ENCODE results near the gene PNMA6F.

Gene PNMA6F

DNA sequence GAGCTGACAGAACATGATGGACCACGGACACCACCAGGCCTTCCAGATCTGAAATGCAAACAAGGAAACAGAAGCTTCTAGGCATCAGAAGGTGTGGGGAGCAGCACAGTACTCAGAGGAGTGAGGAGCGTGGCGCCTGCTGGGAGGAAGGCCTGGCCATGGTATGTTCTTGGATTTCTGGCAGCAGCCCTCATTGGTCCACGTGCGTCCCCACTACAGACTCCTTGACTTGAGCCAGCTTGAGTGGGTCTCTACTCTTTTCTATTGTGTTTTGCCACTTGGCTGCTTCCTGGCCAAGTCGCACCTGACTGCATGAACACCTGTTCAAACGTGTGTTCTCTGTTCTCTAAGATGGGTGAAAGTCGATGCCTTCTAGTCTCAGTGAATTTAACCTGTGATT is 30.4 kb upstream of the PNMA6F start:
- intact Hi-C loops (cut with DNase I; ENCODE audit: low total_unique reads), result no loop called here
- H3K4me1 ChIP-seq, result no peaks in the 10 kb centered on the region
- TF ChIP-seq, protein P1, sequence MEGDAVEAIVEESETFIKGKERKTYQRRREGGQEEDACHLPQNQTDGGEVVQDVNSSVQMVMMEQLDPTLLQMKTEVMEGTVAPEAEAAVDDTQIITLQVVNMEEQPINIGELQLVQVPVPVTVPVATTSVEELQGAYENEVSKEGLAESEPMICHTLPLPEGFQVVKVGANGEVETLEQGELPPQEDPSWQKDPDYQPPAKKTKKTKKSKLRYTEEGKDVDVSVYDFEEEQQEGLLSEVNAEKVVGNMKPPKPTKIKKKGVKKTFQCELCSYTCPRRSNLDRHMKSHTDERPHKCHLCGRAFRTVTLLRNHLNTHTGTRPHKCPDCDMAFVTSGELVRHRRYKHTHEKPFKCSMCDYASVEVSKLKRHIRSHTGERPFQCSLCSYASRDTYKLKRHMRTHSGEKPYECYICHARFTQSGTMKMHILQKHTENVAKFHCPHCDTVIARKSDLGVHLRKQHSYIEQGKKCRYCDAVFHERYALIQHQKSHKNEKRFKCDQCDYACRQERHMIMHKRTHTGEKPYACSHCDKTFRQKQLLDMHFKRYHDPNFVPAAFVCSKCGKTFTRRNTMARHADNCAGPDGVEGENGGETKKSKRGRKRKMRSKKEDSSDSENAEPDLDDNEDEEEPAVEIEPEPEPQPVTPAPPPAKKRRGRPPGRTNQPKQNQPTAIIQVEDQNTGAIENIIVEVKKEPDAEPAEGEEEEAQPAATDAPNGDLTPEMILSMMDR (IDR thresholded peaks at IDR 0.05), result no peak
- no peak for DNase-seq
- H3K9me3 ChIP-seq, result peaks cover 0 to 9% (median 0%) of the 10 kb centered on the region in 3 donors
- H3K4me3 ChIP-seq, result no peak overlapping the region
- H3K27ac ChIP-seq, result no peak overlapping the region
- H3K36me3 ChIP-seq, result peaks cover 7 to 32% (median 29%) of the 10 kb centered on the region in 3 donors
- no peaks in the 10 kb centered on the region for H3K27me3 ChIP-seq

GRCh38 chrX:153349952-153350351 is 28.4 kb upstream of the PNMA6F start:
- no peak overlapping the region for H3K4me3 ChIP-seq
- DNase-seq, result no peak
- TF ChIP-seq, protein P1 (IDR thresholded peaks at IDR 0.05), result no peak
- no peaks in the 10 kb centered on the region for H3K27me3 ChIP-seq
- peaks cover 8 to 51% (median 43%) of the 10 kb centered on the region in 3 donors for H3K36me3 ChIP-seq
- H3K27ac ChIP-seq, result no peak overlapping the region
- intact Hi-C loops (cut with DNase I; ENCODE audit: low total_unique reads), result no loop called here
- peaks cover 0 to 10% (median 0%) of the 10 kb centered on the region in 3 donors for H3K9me3 ChIP-seq
- no peaks in the 10 kb centered on the region for H3K4me1 ChIP-seq

- H3K4me3 ChIP-seq, result no peak overlapping the region
- peaks cover 8 to 63% (median 47%) of the 10 kb centered on the region in 3 donors for H3K36me3 ChIP-seq
- no peaks in the 10 kb centered on the region for H3K4me1 ChIP-seq
- no peaks in the 10 kb centered on the region for H3K27me3 ChIP-seq
- no peak overlapping the region for H3K27ac ChIP-seq
- DNase-seq, result no peak
- TF ChIP-seq, protein P1 (IDR thresholded peaks at IDR 0.05), result no peak
- H3K9me3 ChIP-seq, result peaks cover 0 to 10% (median 0%) of the 10 kb centered on the region in 3 donors
- intact Hi-C loops (cut with DNase I; ENCODE audit: low total_unique reads), result no loop called here
Measured at GRCh38 chrX:153348421-153348820, 26.9 kb upstream of the PNMA6F start.

DNA sequence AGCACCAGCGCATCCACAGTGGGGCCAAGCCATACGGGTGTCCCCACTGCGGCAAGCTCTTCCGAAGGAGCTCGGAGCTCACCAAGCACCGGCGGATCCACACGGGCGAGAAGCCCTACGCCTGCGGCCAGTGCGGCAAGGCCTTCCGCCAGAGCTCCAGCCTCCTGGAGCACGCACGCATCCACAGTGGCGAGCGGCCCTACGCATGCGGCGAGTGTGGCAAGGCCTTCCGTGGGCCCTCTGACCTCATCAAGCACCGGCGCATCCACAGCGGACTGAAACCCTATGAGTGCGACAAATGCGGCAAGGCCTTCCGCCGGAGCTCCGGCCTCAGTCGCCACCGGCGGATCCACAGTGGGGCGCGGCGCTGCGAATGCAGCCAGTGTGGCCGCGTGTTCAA is 26.0 kb upstream of the PNMA6F start:
- intact Hi-C loops (cut with DNase I; ENCODE audit: low total_unique reads), result no loop called here
- peaks cover 8 to 63% (median 47%) of the 10 kb centered on the region in 3 donors for H3K36me3 ChIP-seq
- no peak for DNase-seq
- no peaks in the 10 kb centered on the region for H3K4me1 ChIP-seq
- H3K9me3 ChIP-seq, result peaks cover 0 to 10% (median 0%) of the 10 kb centered on the region in 3 donors
- TF ChIP-seq, protein P1 (IDR thresholded peaks at IDR 0.05), result no peak
- no peak overlapping the region for H3K4me3 ChIP-seq
- H3K27ac ChIP-seq, result no peak overlapping the region
- H3K27me3 ChIP-seq, result no peaks in the 10 kb centered on the region

DNA sequence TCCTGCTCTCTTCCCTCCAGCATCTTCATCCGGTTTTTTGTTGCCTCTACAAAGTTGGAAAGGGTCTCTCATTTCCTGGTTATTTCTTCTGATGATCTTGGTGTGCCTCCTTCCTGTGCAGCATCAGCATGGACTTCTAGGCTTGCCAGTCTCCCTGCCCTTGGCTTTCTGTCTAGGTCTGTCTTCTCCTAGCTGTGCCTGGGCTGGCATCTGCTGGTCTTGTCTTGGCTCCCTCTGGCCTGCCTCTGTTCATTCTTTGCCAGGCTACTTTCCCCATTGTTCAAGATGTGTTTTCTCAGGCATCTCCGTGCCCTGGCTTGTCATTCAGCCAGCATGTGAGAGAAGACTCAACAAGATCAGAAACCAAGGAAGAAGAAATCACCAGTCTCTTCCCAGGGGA is 22.1 kb upstream of the PNMA6F start:
- TF ChIP-seq, protein P1 (IDR thresholded peaks at IDR 0.05), result no peak
- H3K27ac ChIP-seq, result no peak overlapping the region
- intact Hi-C loops (cut with DNase I; ENCODE audit: low total_unique reads), result no loop called here
- no peak for DNase-seq
- no peaks in the 10 kb centered on the region for H3K27me3 ChIP-seq
- H3K4me1 ChIP-seq, result no peaks in the 10 kb centered on the region
- H3K4me3 ChIP-seq, result no peak overlapping the region
- peaks cover 8 to 56% (median 36%) of the 10 kb centered on the region in 3 donors for H3K36me3 ChIP-seq
- H3K9me3 ChIP-seq, result peaks cover 0 to 10% (median 0%) of the 10 kb centered on the region in 3 donors
